PC-3 (cell line): Measurements from ENCODE around the gene VCAN.

Experiments
- CTCF ChIP-seq: fragments of 300-600 bp; sonication (generic); conservative IDR thresholded peaks from 2 replicates; pipeline ENCODE4 v1.5.1; 2017; ENCODE audit warnings: antibody characterized with exemption, low read depth, mild to moderate bottlenecking, low read length
- EZH2 ChIP-seq: fragments of 300-600 bp; sonication (generic); IDR thresholded peaks from one replicate; pipeline ENCODE4 v1.6.1; 2017; ENCODE audit warnings: antibody characterized with exemption, mild to moderate bottlenecking, low read length; ENCODE audit not compliant: unreplicated experiment
- EZH2phosphoT487 ChIP-seq: fragments of 300-600 bp; sonication (generic); IDR thresholded peaks from 2 replicates; pipeline ENCODE4 v1.6.1; 2018; ENCODE audit warnings: mild to moderate bottlenecking, antibody characterized with exemption, low read length, borderline replicate concordance

- TF ChIP-seq EZH2 (no peak), CTCF (no peak), EZH2phosphoT487 (no peak)
These were observed 27.0 kb downstream of the VCAN start for GRCh38 chr5:83498585-83498984.
